Measurements from ENCODE around the gene SLIT3. TPM values are rescaled to one million over a fixed set of nuclear protein-coding genes. Genes with fewer than 3 reads are reported as not detected.

SLIT3 gene
- total RNA-seq, 1 donor from 2014 or later, result 5.0 TPM

DNA sequence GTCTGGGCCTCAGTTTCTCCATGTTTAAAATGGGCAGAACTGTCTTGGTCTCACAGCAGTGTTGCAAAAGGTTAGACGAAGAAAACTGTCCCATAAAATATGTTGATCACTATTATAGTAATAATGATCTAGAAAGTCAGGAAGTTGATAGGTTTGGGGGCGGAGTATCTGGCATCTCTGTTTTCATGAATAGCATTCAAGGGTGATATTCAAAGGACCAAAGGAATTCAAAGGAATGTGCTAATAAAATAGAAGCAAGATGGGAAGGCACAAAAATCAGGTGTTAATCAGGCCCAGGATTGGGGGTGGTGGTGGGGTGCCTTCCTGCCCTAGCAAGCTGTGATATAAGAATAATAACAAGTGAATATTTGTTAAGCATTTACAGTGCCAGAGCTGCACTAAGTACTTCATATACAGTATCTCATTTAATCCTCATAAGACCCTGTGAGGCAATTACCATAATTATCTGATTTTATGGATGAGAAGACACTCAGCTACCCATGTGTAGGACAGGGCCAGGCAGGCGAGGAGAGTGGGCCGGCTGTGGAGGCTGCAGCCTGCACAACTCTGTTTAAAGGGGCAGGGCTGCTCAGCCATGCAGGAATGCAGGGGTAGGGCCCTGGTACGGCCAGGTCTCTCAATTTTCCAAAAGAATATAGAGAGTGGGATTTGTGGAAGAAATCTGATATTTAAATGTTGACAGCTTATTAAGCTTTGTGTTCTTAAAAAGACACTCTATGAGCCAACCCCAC is 579.8 kb downstream of the SLIT3 start:
- no peaks in the 10 kb centered on the region for H3K27me3 ChIP-seq (ENCODE audit: control insufficient read depth, insufficient read depth, low read length)

DNA sequence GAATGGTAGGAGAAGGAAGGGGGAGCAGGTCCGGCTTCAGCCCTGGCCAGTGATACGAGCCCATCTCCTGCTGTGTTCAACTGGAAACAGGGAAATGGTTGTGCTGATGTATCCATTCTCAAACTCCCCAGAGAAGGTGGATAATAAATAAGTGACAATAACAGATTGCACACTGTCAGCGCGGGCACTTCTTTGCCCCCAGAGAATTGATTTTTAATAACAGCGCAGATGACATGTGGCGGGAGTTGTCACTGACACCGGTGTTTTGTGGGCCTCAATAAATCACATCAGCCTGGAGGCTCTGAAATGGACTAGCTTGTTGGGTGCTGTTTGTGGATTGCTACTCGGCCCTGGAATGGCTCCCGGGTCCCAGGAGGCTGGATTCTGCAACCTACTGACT is 580.4 kb downstream of the SLIT3 start:
- Histone ChIP-seq H3K4me3 (ENCODE audit: low read depth, low read length) (no peak overlapping the region), H3K27me3 (ENCODE audit: control insufficient read depth, insufficient read depth, low read length) (no peaks in the 10 kb centered on the region), H3K36me3 (ENCODE audit: control insufficient read depth, insufficient read depth, low read length) (no peaks in the 10 kb centered on the region)
- DNase-seq (ENCODE audit: low read depth), result no peak
- TF ChIP-seq CTCF (IDR thresholded peaks at IDR 0.05; ENCODE audit: insufficient read depth, low read length, poor library complexity, severe bottlenecking), result no peak

More for the DNA sequence above, 579.8 kb downstream of the SLIT3 start:
- no peak for TF ChIP-seq CTCF (IDR thresholded peaks at IDR 0.05; ENCODE audit: insufficient read depth, low read length, poor library complexity, severe bottlenecking)
- DNase-seq (ENCODE audit: low read depth), result no peak
- H3K36me3 ChIP-seq (ENCODE audit: control insufficient read depth, insufficient read depth, low read length), result no peaks in the 10 kb centered on the region
- no peak overlapping the region for H3K4me3 ChIP-seq (ENCODE audit: low read depth, low read length)

GRCh38 chr5:168714046-168714445 is 586.9 kb downstream of the SLIT3 start:
- Histone ChIP-seq H3K27me3 (ENCODE audit: control insufficient read depth, insufficient read depth, low read length) (no peaks in the 10 kb centered on the region), H3K36me3 (ENCODE audit: control insufficient read depth, insufficient read depth, low read length) (no peaks in the 10 kb centered on the region), H3K4me3 (ENCODE audit: low read depth, low read length) (no peak overlapping the region)
- DNase-seq (ENCODE audit: low read depth), result no peak
- TF ChIP-seq CTCF (IDR thresholded peaks at IDR 0.05; ENCODE audit: insufficient read depth, low read length, poor library complexity, severe bottlenecking), result no peak

DNA sequence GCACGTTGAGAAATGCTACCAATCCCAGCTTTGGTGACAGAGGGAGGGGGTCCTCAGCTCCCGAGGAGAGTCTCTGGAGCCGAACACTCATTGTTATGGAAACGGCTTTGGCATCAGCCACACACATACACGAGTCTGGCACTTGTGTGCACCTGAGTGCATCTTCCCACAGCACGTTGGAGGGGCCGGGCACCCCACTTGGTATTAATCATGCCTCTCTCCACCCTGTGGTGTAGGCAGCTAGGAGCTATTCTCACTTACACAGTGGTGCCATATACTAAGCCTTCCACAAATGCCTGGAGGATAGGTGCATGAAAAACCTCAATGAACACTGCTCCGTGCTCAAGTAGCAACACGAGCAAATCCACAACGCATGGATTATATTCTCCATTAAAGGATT is 587.9 kb downstream of the SLIT3 start:
- no peaks in the 10 kb centered on the region for H3K27me3 ChIP-seq (ENCODE audit: control insufficient read depth, insufficient read depth, low read length)
- no peak for DNase-seq (ENCODE audit: low read depth)
- no peak for TF ChIP-seq CTCF (IDR thresholded peaks at IDR 0.05; ENCODE audit: insufficient read depth, low read length, poor library complexity, severe bottlenecking)
- H3K4me3 ChIP-seq (ENCODE audit: low read depth, low read length), result no peak overlapping the region
- no peaks in the 10 kb centered on the region for H3K36me3 ChIP-seq (ENCODE audit: control insufficient read depth, insufficient read depth, low read length)

GRCh38 chr5:168712280-168712924 is 588.5 kb downstream of the SLIT3 start:
- Histone ChIP-seq H3K27me3 (ENCODE audit: control insufficient read depth, insufficient read depth, low read length) (no peaks in the 10 kb centered on the region), H3K36me3 (ENCODE audit: control insufficient read depth, insufficient read depth, low read length) (no peaks in the 10 kb centered on the region), H3K4me3 (ENCODE audit: low read depth, low read length) (no peak overlapping the region)
- TF ChIP-seq CTCF (IDR thresholded peaks at IDR 0.05; ENCODE audit: insufficient read depth, low read length, poor library complexity, severe bottlenecking), result no peak
- DNase-seq (ENCODE audit: low read depth), result peak; percentile 93
